Testis (tissue), 2 donors: ENCODE measurements around the gene PLVAP.

ENCODE experiments used
- CTCF ChIP-seq, 3 experiments: fragments of 450-650 bp in 2 of 3; fragments of 200-600 bp in 1 of 3; sonication (generic) in 1 of 3; IDR thresholded peaks; one replicate each; pipeline ENCODE4 v1.5.1; 2016 to 2019; ENCODE audit warnings: antibody characterized with exemption in 3 of 3, mild to moderate bottlenecking in 2 of 3, moderate library complexity in 1 of 3
- POLR2A ChIP-seq: fragments of 450-650 bp; IDR thresholded peaks from one replicate; pipeline ENCODE4 v1.6.1; 2017; ENCODE audit warnings: antibody characterized with exemption, mild to moderate bottlenecking, moderate library complexity

GRCh38 chr19:17352608-17353280 is 24.4 kb downstream of the PLVAP start:
- TF ChIP-seq POLR2A, result no peak
- no peak for TF ChIP-seq CTCF (IDR thresholded peaks at IDR 0.05)
